ENCODE results near the gene KLHL25. TPM values are rescaled to one million over a fixed set of nuclear protein-coding genes. Genes with fewer than 3 reads are reported as not detected.

Gene KLHL25
- total and polyA plus RNA-seq, 2 experiments from 2014 or later: 10.9 to 18.0 TPM

DNA sequence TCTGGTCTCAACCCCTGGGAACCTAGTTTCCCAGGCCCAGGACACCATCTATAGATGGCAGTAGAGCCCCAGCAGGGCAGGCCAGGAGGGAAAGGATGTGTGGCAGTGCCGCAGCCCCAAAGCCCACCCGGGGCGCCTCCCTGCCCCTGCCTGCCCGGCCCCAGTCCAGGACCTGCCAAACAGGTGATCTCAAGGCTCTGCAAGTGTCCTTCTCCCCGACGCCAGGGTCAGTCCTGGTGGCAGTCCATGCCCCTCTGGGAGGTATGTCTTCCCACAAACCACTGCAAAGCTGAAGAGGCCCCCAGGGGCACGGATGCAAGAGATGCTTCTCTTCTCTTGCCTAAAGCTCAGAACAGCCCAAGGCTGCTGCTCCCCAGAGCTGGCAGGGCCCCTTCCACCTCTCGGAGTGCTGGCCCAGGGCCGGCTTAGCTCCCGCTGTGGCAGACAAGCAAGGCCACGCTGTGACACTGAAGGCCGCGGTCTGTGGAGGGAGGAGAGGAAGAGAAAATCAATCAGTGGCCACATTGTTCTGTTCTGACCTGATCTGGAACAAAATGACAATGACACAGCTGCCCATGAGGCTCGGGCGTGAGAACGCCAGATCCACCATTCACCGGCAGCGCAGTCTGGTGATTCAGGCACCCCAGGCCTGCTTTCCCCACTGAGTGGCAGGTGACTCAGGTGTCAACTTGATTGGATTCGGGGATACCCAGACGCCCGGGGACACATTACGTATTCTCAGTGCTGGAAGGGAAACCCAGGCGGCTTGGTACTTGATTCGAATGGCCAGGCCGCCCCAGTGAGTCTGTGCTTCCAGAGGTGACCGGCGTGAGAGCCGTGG lies 34.0 kb downstream of the KLHL25 start:
- H3K4me1 ChIP-seq (ENCODE audit: low read depth): peaks cover 13% of the 10 kb centered on the region
- no peak for DNase-seq (ENCODE audit: low read depth in 1 of 2, low spot score in 1 of 2)

DNA sequence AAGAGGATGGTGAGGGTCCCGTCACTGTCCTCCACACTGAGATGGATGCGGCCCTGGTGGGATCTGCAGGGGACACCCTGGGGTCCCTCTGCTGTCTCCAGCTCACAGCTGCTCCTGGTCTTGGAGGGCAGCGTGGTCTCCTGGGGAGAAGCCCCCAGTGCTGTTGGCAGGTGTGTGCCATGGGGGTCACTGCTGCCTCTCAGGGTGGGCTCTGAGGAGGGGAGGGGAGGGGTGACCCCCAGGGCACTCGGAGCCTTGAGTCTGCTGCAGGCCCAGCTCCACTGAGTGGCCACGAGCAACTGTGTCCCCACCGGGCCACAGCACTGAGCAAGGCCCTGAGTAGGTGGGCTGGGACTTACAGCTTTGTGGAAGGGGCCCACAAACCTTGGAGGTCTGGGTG lies 34.7 kb downstream of the KLHL25 start:
- H3K27ac ChIP-seq: no peak overlapping the region
- peaks cover 13% of the 10 kb centered on the region for H3K4me1 ChIP-seq (ENCODE audit: low read depth)
- H3K27me3 ChIP-seq: no peaks in the 10 kb centered on the region
- TF ChIP-seq, protein P1, sequence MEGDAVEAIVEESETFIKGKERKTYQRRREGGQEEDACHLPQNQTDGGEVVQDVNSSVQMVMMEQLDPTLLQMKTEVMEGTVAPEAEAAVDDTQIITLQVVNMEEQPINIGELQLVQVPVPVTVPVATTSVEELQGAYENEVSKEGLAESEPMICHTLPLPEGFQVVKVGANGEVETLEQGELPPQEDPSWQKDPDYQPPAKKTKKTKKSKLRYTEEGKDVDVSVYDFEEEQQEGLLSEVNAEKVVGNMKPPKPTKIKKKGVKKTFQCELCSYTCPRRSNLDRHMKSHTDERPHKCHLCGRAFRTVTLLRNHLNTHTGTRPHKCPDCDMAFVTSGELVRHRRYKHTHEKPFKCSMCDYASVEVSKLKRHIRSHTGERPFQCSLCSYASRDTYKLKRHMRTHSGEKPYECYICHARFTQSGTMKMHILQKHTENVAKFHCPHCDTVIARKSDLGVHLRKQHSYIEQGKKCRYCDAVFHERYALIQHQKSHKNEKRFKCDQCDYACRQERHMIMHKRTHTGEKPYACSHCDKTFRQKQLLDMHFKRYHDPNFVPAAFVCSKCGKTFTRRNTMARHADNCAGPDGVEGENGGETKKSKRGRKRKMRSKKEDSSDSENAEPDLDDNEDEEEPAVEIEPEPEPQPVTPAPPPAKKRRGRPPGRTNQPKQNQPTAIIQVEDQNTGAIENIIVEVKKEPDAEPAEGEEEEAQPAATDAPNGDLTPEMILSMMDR (IDR thresholded peaks at IDR 0.05; ENCODE audit: low read depth, low read length): no peak
- no peak for DNase-seq (ENCODE audit: low read depth in 1 of 2, low spot score in 1 of 2)
- H3K4me3 ChIP-seq: no peak overlapping the region
- no peaks in the 10 kb centered on the region for H3K9me3 ChIP-seq (ENCODE audit: low read depth)
- H3K36me3 ChIP-seq: no peaks in the 10 kb centered on the region

More for the DNA sequence above, 34.0 kb downstream of the KLHL25 start:
- Histone ChIP-seq H3K36me3 (no peaks in the 10 kb centered on the region), H3K27ac (no peak overlapping the region), H3K27me3 (no peaks in the 10 kb centered on the region), H3K4me3 (no peak overlapping the region), H3K9me3 (ENCODE audit: low read depth) (no peaks in the 10 kb centered on the region)
- TF ChIP-seq, protein P1 (IDR thresholded peaks at IDR 0.05; ENCODE audit: low read depth, low read length): peak; percentile 3

DNA sequence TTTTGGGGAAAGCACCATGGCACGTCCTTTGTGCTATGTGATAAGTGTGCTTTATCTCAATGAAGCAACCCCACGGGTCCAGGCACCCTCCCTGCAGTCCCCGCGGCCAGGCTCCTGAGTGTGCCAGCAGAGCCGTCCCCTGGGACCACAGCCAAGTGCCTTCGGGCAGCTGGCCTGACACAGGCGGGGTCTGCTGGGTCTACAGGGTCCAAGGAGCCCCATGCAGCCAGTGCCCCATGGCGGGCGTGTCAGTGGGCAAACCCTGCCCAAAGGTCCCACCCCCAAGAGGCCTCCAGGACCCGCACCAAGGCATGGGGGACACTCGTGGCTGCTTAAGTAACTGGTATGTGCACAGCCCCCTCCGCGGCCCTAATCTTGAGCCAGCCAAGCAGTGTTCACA lies 35.3 kb downstream of the KLHL25 start:
- Histone ChIP-seq H3K36me3 (no peaks in the 10 kb centered on the region), H3K27me3 (no peaks in the 10 kb centered on the region), H3K27ac (no peak overlapping the region), H3K4me1 (ENCODE audit: low read depth) (peaks cover 12% of the 10 kb centered on the region), H3K4me3 (no peak overlapping the region), H3K9me3 (ENCODE audit: low read depth) (no peaks in the 10 kb centered on the region)
- no peak for DNase-seq (ENCODE audit: low read depth in 1 of 2, low spot score in 1 of 2)
- TF ChIP-seq, protein P1 (IDR thresholded peaks at IDR 0.05; ENCODE audit: low read depth, low read length): no peak

DNA sequence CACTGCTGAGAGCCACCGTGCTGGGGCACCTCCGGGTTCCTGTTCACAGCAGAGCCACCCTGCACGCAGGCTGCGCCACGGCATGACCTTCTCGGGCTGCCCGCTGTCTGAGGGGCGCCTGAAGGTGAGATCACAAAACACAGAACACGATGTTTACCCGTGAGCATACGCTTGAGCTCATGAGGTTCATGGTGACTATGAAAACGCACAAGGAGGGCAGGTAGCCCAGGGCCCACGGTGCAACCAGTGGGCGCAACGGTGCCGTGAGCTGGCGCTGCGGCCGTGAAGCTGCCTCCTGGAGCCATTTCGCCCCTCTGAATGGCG lies 36.1 kb downstream of the KLHL25 start:
- TF ChIP-seq, protein P1 (IDR thresholded peaks at IDR 0.05; ENCODE audit: low read depth, low read length): no peak
- Histone ChIP-seq H3K27me3 (no peaks in the 10 kb centered on the region), H3K9me3 (ENCODE audit: low read depth) (no peaks in the 10 kb centered on the region), H3K27ac (no peak overlapping the region), H3K4me3 (no peak overlapping the region), H3K4me1 (ENCODE audit: low read depth) (peaks cover 6% of the 10 kb centered on the region), H3K36me3 (no peaks in the 10 kb centered on the region)
- DNase-seq (ENCODE audit: low read depth in 1 of 2, low spot score in 1 of 2): no peak

DNA sequence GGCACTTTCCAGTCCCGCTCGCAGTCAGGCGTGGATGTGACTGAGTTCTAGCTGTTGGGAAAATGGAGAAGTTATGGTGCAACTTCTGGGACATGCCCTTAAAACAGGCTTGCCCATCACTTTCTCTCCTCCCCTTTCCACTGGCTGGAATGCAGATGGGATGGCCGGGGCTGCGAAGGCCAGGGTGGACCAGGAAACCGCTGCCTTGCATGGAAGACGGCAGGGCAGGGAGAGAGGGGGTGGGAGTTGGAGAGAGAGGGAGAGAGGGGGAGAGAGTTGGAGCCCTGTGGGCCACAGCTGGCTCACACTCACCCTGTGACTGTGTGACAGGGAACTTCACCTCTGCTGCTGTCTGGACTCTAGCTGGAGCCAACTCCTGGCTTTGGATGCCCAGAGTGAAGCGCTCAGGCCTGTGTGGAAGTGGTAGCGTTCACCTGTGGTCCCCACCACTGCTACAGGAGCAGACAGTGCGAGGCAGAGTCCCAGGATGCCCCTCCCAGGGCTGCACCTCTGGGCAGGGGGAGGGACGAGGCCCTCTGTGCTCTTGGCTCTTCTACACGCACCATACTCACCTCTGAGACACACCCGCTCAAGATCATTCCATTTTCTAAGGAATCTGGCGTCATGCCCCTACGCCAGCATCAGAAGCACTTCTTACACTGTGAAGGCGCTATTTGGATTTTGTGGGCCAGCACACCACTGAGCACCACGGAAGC lies 36.6 kb downstream of the KLHL25 start:
- H3K9me3 ChIP-seq (ENCODE audit: low read depth): no peaks in the 10 kb centered on the region
- H3K27ac ChIP-seq: no peak overlapping the region
- no peaks in the 10 kb centered on the region for H3K27me3 ChIP-seq
- H3K4me1 ChIP-seq (ENCODE audit: low read depth): peaks cover 6% of the 10 kb centered on the region
- DNase-seq (ENCODE audit: low read depth in 1 of 2, low spot score in 1 of 2): peak in 1 of 2 donors; percentile 53
- no peak overlapping the region for H3K4me3 ChIP-seq
- TF ChIP-seq, protein P1 (IDR thresholded peaks at IDR 0.05; ENCODE audit: low read depth, low read length): no peak
- no peaks in the 10 kb centered on the region for H3K36me3 ChIP-seq

Data from cardiac muscle cell (in vitro differentiated cells and primary cell).